HCT116 (cell line): Measurements from ENCODE around the gene TMEM181. TPM values are rescaled to one million over a fixed set of nuclear protein-coding genes. Genes with fewer than 3 reads are reported as not detected.

Experiments used
- ATAC-seq: fragments of 200-7000 bp; cut with Tn5 transposase; 2 replicates; pipeline ENCODE4 v1.9.1; 2020; ENCODE audit warnings: mild to moderate bottlenecking, moderate library complexity
- BruUV-seq: library from RNA; stranded (reverse); fragments of 400-500 nt; replicated peaks from 2 replicates; lab custom pipeline; 2021; lab: Mats Ljungman, UMichigan
- CTCF ChIA-PET: fragments of 300-600 bp; sonication (Branson Sonifier 250); formaldehyde crosslinking; loops from one replicate; lab custom pipeline; 2021; ENCODE audit warnings: antibody characterized with exemption; lab: Charles Lee
- POLR2A ChIA-PET: fragments of 300-600, 350-600 bp; sonication (Branson Sonifier 250); formaldehyde crosslinking; loops from one replicate; lab custom pipeline; 2021; ENCODE audit warnings: antibody characterized with exemption; lab: Charles Lee
- RAD21 ChIA-PET, 2 experiments: fragments of 300-600 bp; sonication (Branson Sonifier 250); formaldehyde crosslinking; loops; one replicate each; lab custom pipeline; 2023; ENCODE audit warnings: low total read pairs in 2 of 2; ENCODE audit not compliant: uncharacterized antibody in 2 of 2, unreplicated experiment in 2 of 2, low non-redundant PET in 1 of 2; lab: Charles Lee
- DNase-seq: peaks from one replicate; pipeline ENCODE4 v3.0.0-alpha.2; 2010; ENCODE audit warnings: low read depth, low spot score
- H2AFZ ChIP-seq: fragments of 200-600 bp; shearing (Covaris generic), sonication (generic); 2 replicates; pipeline ENCODE4 v1.6.1; 2017; ENCODE audit warnings: low read depth, mixed run types, mixed read lengths, antibody characterized with exemption, low read length; ENCODE audit not compliant: poor library complexity, severe bottlenecking
- H3K27ac ChIP-seq: 2 replicates; pipeline ENCODE4 v1.5.1; 2012; ENCODE audit warnings: low read depth, low read length
- H3K27me3 ChIP-seq: fragments of 200-600 bp; sonication (generic); 2 replicates; pipeline ENCODE4 v1.6.1; 2016; ENCODE audit warnings: mixed run types, low read length, mixed read lengths; ENCODE audit not compliant: insufficient read depth
- H3K36me3 ChIP-seq, 2 experiments: fragments of 200-500 bp in 1 of 2; fragments of 200-600 bp in 1 of 2; sonication (Bioruptor generic) in 1 of 2; sonication (generic) in 1 of 2; 2 replicates each; pipeline versions ENCODE4 v1.5.1 to v1.6.1; 2014 to 2016; ENCODE audit warnings: low read length in 2 of 2, inconsistent platforms in 1 of 2, mixed read lengths in 1 of 2, mixed run types in 1 of 2; ENCODE audit not compliant: insufficient read depth in 2 of 2, control insufficient read depth in 1 of 2
- H3K4me1 ChIP-seq, 2 experiments: fragments of 200-600 bp in 1 of 2; sonication (generic) in 1 of 2; 2 replicates each; pipeline versions ENCODE4 v1.5.1 to v1.6.1; 2012 to 2017; ENCODE audit warnings: low read length in 2 of 2, inconsistent platforms in 1 of 2, mild to moderate bottlenecking in 1 of 2, mixed read lengths in 1 of 2, mixed run types in 1 of 2, moderate library complexity in 1 of 2; ENCODE audit not compliant: insufficient read depth in 2 of 2, control insufficient read depth in 1 of 2
- H3K4me2 ChIP-seq: fragments of 200-600 bp; sonication (generic); 2 replicates; pipeline ENCODE4 v1.6.1; 2017; ENCODE audit warnings: mixed run types, low read length, mixed read lengths
- H3K4me3 ChIP-seq, 2 experiments: fragments of 200-600 bp in 1 of 2; sonication (generic) in 1 of 2; replicated peaks in 1 of 2; 2 replicates each; pipeline ENCODE4 v1.5.1; 2011 to 2016; ENCODE audit warnings: low read length in 2 of 2, control low read depth in 1 of 2, low read depth in 1 of 2, mild to moderate bottlenecking in 1 of 2, mixed read lengths in 1 of 2, mixed run types in 1 of 2
- H3K79me2 ChIP-seq: fragments of 200-600 bp; sonication (generic); 2 replicates; pipeline ENCODE4 v1.6.1; 2017; ENCODE audit warnings: mild to moderate bottlenecking, mixed run types, low read length, moderate library complexity, mixed read lengths; ENCODE audit not compliant: insufficient read depth
- H3K9ac ChIP-seq: fragments of 200-600 bp; sonication (generic); 2 replicates; pipeline ENCODE4 v1.6.1; 2016; ENCODE audit warnings: low read length, mixed read lengths
- H3K9me2 ChIP-seq: fragments of 200-600 bp; sonication (generic), shearing (Covaris generic); 2 replicates; pipeline ENCODE4 v1.6.1; 2017; ENCODE audit warnings: mixed run types, mild to moderate bottlenecking, moderate library complexity; ENCODE audit not compliant: insufficient read depth
- H3K9me3 ChIP-seq, 2 experiments: fragments of 200-500 bp in 1 of 2; fragments of 200-600 bp in 1 of 2; sonication (Bioruptor generic) in 1 of 2; sonication (generic) in 1 of 2; 2 replicates each; pipeline ENCODE4 v1.6.1; 2014 to 2017; ENCODE audit warnings: low read length in 2 of 2, mixed read lengths in 2 of 2, inconsistent platforms in 1 of 2, low read depth in 1 of 2, mild to moderate bottlenecking in 1 of 2, mixed run types in 1 of 2, moderate library complexity in 1 of 2; ENCODE audit not compliant: control insufficient read depth in 1 of 2, insufficient read depth in 1 of 2
- H4K20me1 ChIP-seq: fragments of 200-600 bp; sonication (generic), shearing (Covaris generic); 2 replicates; pipeline ENCODE4 v1.6.1; 2017; ENCODE audit warnings: mixed run types, mild to moderate bottlenecking, moderate library complexity; ENCODE audit not compliant: insufficient read depth
- ATF3 ChIP-seq: IDR thresholded peaks from 2 replicates; pipeline ENCODE4 v1.6.1; 2012
- CBX3 ChIP-seq: IDR thresholded peaks from 2 replicates; pipeline ENCODE4 v1.6.1; 2012; ENCODE audit warnings: low read depth
- EGR1 ChIP-seq: IDR thresholded peaks from 2 replicates; pipeline ENCODE4 v1.6.1; 2012; ENCODE audit warnings: low read depth
- EZH2phosphoT487 ChIP-seq: fragments of 200-600 bp; IDR thresholded peaks from 2 replicates; pipeline ENCODE4 v1.6.1; 2018; ENCODE audit warnings: antibody characterized with exemption, borderline replicate concordance
- FOSL1 ChIP-seq: IDR thresholded peaks from 2 replicates; pipeline ENCODE4 v1.6.1; 2012; ENCODE audit warnings: low read depth
- JUND ChIP-seq: IDR thresholded peaks from 2 replicates; pipeline ENCODE4 v1.6.1; 2012
- RAD21 ChIP-seq: IDR thresholded peaks from 2 replicates; pipeline ENCODE4 v1.6.1; 2012; ENCODE audit warnings: low read depth, mild to moderate bottlenecking
- SIN3A ChIP-seq: IDR thresholded peaks from 2 replicates; pipeline ENCODE4 v1.6.1; 2012; ENCODE audit warnings: low read depth
- SP1 ChIP-seq: IDR thresholded peaks from 2 replicates; pipeline ENCODE4 v1.6.1; 2012; ENCODE audit warnings: low read depth
- YY1 ChIP-seq: IDR thresholded peaks from 2 replicates; pipeline ENCODE4 v1.6.1; 2011; ENCODE audit warnings: low read length, low read depth, moderate library complexity, mild to moderate bottlenecking; ENCODE audit not compliant: insufficient replicate concordance; ENCODE audit errors: extremely low read depth
- ZFX ChIP-seq: fragments of 450-650 bp; IDR thresholded peaks from 2 replicates; pipeline ENCODE4 v1.6.1; 2017
- ZNF274 ChIP-seq: fragments of 200-500 bp; sonication (Bioruptor generic); IDR thresholded peaks from 2 replicates; pipeline ENCODE4 v1.6.1; 2014; ENCODE audit warnings: mild to moderate bottlenecking, low read depth, low read length, inconsistent platforms
- intact Hi-C: fragments of 100-400 bp; cut with micrococcal nuclease; formaldehyde crosslinking; loops from 2 replicates; pipeline ENCODE4 v1.10.0; 2022
- total RNA-seq: library from RNA; stranded (reverse); gene quantifications from one replicate; pipeline ENCODE4 v1.2.1, GENCODE V29; 2021; ENCODE audit not compliant: unreplicated experiment
- TF ChIP-seq, protein P1 (sequence below): IDR thresholded peaks from 2 replicates; pipeline ENCODE4 v1.6.1; 2011; ENCODE audit warnings: mild to moderate bottlenecking, low read length, moderate library complexity; ENCODE audit not compliant: insufficient replicate concordance; ENCODE audit errors: extremely low read depth

Gene TMEM181
- total RNA-seq, 1 experiment from 2014 or later: 34.4 TPM

DNA sequence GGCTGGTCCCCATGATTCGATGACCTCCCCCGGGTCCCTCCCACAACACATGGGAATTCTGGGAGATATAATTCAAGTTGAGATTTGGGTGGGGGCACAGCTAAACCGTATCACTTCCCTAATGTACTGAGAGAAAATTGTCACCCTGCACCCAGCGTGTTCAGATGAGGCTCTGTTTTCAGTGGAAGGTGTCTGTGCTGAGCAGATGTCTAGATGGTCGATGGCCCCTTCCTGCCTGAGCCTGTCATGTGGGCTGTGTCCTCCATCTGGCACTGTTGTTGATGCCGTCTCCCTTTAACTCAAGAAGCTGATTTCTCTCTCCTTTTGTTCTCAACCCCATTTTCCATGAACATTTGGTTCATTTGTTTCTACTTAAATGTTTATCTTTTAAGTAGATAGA is 37.0 kb downstream of the TMEM181 start (continued):
- TF ChIP-seq YY1 (no peak), EGR1 (no peak), FOSL1 (no peak), RAD21 (no peak), JUND (no peak), ZNF274 (no peak), SP1 (no peak), EZH2phosphoT487 (no peak), ZFX (no peak), SIN3A (no peak)
- TF ChIP-seq, protein P1, sequence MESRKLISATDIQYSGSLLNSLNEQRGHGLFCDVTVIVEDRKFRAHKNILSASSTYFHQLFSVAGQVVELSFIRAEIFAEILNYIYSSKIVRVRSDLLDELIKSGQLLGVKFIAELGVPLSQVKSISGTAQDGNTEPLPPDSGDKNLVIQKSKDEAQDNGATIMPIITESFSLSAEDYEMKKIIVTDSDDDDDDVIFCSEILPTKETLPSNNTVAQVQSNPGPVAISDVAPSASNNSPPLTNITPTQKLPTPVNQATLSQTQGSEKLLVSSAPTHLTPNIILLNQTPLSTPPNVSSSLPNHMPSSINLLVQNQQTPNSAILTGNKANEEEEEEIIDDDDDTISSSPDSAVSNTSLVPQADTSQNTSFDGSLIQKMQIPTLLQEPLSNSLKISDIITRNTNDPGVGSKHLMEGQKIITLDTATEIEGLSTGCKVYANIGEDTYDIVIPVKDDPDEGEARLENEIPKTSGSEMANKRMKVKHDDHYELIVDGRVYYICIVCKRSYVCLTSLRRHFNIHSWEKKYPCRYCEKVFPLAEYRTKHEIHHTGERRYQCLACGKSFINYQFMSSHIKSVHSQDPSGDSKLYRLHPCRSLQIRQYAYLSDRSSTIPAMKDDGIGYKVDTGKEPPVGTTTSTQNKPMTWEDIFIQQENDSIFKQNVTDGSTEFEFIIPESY: no peak

DNA sequence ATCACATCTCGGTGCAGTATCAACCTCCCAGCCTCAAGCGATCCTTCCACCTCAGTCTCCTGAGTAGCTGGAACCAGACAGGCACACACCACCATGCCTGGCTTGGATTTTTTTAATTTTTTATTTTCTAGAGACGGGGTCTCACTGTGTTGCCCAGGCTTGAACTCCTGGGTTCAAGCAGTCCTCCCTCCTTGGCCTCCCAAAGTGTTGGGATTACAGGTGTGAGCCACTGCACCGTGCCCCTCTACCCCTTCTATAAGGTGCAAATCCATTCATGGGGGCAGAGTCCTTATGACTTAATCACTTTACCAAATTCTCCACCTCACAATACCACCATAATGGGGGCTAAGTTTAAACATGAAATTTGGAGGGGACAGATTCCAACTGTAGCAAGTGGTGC is 37.7 kb downstream of the TMEM181 start:
- H3K4me1 ChIP-seq: peaks cover 0 to 3% of the 10 kb centered on the region in 2 experiments; a peak in 1 of 4 replicates
- ATAC-seq (no peak), DNase-seq (no peak)
- ChIA-PET RAD21 (no interaction called here), CTCF (no interaction called here), POLR2A (no interaction called here)
- H3K4me2 ChIP-seq: no peak overlapping the region
- no peaks in the 10 kb centered on the region for H3K9me2 ChIP-seq
- no peak overlapping the region for H2AFZ ChIP-seq
- no peaks in the 10 kb centered on the region for H3K9me3 ChIP-seq
- TF ChIP-seq ATF3 (no peak), CBX3 (no peak), SP1 (no peak), EGR1 (no peak), YY1 (no peak)
- intact Hi-C loops: no loop called here
- H3K27me3 ChIP-seq: no peaks in the 10 kb centered on the region
- H3K9ac ChIP-seq: no peak overlapping the region
- no peak overlapping the region for H3K27ac ChIP-seq
- no TSS peak for BruUV-seq
- H3K4me3 ChIP-seq: no peak overlapping the region
- H4K20me1 ChIP-seq: no peaks in the 10 kb centered on the region
- H3K79me2 ChIP-seq: peaks cover 33% of the 10 kb centered on the region; the same call in 1 of the 2 replicates
- H3K36me3 ChIP-seq: peaks cover 13 to 51% of the 10 kb centered on the region in 2 experiments
